ENCODE results near the gene STAMBPL1.
"Not testable (repeated sequence)": the region's sequence is repeated elsewhere in the genome, so short reads cannot be mapped to it uniquely, and the experiment has no call there.

STAMBPL1 gene

DNA sequence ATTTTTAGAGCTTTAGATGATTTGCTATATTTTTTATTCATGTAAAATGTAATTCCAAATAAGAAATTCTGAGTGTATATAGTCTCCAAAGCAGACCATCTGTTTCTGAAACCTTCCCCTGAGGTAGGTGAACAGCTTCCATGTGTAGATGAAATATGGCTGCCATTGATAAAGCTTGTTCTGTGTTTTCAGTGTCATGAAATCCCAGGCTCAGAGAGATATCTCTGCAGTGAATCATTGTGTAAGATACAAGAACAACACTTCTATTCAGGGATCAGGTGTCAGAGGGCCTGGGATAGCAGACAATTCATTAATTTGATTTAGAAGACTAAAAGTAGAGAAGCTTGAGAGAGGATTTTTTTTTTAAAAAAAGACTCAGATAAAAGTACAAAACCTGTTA, 43.5 kb downstream of the STAMBPL1 start:
- DNase-seq = no peak

DNA sequence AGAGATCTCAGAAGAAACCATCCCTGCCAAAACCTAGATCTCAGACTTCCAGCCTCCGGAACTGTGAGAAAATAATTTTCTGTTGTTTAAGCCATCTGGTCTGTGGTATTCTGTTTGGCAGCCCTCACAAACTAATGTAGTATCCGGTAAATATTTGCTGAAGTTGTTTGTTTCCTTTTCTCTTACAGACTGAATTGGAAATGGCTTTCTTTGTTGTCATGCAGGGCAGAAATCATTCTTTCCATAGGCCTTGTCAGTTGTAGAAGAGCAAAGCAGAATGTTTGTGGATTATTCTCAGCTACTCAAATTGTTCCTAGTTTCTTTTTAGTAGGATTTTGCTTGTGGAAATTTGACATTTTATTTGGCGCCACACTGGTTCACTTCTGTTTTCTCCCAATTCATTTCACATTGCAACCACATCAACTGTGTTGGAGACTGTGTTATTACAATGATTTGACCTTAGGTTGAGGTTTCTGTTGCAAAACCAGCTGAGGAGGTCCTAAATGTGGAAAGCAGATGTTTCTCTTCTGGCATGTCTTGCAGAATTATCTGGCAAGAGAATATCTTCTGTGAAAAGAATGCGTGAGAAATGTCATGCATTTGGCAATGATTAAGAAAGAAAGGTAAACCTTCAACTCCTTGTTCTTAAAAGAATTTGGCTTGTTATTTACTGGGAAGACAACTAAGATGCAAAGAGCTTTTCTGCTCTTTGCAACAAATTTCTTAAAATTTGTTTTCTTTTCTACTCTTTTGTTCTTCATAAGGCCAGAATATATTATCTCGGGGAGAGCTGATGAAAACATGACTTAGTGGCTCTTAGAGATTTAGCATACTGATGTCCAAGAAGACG, 46.7 kb downstream of the STAMBPL1 start:
- DNase-seq = no peak

DNA sequence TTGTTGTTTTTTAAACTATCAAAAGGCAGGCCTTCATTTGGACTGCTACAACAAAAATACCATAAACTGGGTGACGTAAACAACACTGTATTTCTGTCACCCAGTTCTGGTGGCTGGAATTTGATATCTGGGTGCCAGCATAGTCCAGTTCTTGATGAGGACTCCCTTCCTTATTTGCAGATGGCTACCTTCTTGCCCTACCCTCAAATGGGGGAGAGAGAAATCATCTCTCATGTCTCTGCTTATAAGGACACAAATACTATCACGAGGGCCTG, 47.3 kb downstream of the STAMBPL1 start:
- no peak for DNase-seq

DNA sequence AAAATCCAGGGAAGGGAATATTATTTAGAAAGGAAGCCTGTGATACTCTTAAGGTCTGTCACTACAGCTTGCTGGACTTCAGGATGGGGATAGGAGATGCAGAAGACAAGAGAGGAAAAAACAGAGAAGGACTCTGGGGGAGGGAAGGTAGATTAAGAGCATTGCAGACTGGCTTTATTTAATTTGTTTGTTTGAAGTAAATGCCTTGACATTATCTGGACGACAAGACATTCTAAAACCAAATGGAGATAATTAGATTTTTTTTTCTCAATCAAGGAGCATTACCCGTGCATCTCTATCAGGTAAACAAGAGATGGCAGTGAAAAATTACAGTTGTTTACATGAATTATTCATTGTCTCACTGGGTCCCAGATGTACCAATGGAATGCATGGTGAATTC, 48.2 kb downstream of the STAMBPL1 start:
- no peak for DNase-seq

DNA sequence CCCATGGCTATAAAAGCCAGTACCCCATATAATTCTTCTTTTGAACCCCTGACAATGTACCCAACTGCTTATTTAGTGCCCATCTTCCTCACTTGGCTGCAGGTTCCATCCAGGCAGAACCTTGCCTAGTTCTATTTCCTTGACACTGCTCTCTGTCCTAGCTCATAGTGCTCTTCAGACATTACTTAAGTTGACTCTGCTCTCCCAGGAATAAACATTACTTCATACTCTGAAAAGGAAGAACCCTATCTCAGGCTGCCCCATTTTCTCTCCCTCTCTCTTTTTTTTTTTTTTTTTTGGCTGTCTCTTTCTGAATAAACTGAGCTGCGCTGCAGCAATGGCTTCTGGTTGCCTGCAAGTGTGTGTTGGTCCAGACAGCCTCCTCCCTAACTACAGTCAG, 51.5 kb downstream of the STAMBPL1 start:
- DNase-seq = no peak

DNA sequence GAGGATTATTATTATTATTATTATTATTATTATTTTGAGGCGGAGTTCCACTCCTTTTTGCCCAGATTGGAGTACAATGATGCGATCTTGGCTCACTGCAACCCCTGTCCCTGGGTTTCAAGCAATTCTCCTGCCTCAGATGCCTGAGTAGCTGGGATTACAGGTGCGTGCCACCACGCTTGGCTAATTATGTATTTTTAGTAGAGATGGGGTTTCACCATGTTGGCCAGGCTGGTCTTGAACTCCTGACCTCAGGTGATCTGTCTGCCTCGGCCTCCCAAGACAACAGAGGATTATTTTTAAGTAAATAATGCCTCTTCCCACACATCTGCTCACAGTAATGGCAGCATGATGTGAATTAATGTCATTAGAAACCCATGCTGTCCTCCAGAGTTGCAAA, 52.0 kb downstream of the STAMBPL1 start:
- DNase-seq = not testable (repeated sequence)

DNA sequence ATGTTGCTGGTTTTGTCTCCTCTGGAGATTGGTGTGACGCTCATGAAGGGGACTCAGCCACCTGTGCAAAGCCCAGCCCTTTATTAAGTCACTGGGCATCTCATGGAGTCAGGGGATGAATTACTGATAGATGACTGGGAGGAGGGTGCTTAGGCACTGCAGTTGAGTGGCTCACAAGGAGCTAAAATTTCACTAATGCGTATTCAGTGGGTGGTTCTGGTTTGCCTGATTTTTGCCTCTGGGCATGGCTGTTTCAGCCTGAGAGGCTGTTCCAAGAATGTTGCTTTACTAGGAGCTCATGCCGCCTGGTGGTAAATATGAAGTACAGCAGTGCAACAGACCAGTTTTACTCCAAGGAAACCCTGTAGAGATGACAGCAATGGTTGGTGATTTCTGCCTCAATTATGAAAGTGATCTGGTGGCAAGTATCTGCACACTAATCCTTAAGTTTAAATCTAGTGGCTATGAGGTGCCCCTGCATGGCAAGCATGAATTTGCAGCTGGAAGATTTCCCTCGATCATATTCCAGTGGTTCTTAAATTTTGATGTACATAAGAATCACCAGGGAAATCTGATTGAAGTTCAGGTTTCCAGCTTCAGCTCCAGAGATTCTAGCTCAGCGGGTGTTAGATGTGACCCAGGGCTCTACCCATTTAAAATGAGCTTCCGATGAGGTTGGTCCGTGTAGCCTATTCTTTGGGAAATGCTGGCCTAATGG, 52.7 kb downstream of the STAMBPL1 start:
- peak; percentile 7 for DNase-seq

DNA sequence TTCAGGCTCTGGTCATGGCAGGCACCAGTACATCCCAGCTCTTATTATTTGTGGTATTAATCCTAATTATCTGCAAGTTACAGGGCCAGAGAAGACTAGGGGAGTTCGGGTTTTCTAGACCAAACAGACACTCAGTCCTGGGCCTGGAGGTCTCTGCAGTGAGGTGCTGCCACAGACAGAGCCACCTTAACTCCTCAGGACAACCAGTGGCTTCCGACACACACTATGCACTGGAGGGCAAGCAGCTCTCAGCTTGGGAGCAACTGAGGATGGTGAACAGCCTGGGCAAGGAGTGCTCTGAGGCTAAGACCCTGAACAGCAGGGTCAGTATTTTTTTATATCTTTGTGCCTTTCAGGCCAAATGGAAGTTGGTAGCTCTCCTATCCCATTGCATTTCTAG, 53.5 kb downstream of the STAMBPL1 start:
- no peak for DNase-seq

DNA sequence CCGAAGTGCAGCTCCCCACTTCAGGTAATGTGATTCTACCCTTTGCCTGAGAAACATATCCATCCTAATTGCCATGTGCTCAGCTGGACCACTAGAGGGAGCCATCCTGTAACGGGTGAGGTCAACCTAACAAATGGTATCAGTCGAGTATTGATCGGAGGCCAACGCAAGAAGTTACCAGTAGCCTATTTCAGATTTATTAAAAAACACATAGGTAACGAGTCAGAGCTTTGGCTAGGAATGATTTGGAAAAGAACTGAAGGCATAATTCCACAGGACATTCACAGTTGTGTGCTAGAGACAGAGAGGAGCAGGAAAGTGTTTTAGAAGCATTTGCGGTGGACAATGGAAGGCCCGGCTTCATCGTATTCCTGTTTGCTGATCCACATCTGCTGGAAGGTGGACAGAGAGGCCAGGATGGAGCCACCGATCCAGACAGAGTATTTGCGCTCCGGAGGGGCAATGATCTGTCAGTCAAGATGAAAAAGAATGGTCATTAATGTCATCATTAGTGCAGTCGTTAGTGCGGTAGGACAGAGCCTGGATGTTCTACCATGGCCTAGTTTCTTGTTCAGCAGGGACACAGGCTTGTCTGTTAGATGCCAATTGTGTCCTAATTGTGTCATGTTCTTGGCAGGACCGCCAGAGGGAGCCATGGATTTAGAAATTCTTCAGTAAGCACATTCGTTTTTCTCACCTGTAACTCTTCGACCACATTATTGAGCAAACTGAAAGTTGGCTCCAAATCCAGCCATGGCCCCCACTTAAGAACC, 55.0 kb downstream of the STAMBPL1 start:
- DNase-seq = peak; percentile 53

DNA sequence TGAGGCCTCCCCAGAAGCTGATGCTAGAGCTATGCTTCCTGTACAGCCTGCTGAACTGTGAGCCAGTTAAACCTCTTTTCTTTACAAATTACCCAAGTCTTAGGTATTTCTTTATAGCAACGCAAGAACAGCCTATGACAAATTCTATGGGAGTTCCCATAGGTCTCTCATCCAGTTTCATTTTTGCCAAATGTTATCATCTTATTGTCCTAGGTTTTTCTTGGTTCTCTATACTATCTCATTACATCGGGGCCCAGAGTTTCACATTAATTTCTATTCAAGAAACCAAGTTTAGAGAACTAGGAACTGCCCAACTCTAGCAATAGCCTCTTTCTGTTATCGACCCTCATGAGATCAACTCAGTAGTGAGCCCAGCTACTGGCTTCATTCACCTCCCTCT, 56.6 kb downstream of the STAMBPL1 start:
- no peak for DNase-seq

DNA sequence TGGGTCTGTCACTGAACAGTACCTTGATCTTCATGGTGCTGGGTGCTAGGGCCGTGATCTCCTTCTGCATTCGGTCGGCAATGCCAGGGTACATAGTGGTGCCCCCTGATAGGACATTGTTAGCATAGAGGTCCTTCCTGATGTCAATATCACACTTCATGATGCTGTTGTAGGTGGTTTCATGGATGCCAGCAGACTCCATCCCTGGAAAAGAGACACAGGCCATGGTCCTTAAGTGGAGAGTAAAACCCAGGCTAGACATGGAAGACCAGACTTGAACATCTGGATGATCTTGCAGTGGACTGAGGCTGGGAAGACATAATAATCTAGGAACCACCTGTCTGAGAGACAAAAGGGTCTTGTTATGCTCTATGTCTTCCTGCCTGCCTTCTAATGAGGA, 58.0 kb downstream of the STAMBPL1 start:
- DNase-seq = no peak

DNA sequence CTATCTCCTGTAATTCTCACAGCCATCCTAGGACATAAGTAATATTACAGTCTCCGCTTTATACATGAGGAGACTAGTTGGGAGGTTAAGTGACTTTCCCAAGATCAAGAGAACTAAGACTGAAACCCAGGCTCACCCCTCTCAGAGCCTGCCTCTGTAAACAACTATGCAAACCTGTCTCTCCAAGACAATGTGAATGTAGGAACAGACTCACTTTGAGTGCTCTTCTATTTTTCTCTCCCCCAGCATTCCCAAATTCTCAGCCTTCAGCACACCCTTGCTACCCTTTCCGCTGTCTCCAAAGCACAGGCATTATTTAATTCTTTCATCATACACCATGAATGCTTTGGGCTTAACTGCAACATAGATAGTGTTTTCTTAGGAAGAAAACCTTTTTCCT, 58.9 kb downstream of the STAMBPL1 start:
- no peak for DNase-seq

DNA sequence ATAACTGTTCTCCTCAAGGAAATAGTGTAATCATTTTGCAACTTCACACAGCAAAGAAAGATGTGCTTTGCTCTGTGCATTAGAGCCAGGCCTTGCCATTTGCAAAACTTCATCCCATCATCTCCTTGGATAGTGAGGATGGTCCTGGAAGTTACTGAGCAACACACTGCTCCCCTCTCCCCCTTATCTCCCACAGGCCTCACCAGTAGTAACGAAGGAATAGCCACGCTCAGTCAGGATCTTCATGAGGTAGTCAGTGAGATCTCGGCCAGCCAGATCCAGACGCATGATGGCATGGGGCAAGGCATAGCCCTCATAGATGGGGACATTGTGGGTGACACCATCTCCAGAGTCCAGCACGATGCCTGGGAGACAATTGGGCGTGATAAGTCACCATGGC, 61.0 kb downstream of the STAMBPL1 start:
- DNase-seq = no peak

DNA sequence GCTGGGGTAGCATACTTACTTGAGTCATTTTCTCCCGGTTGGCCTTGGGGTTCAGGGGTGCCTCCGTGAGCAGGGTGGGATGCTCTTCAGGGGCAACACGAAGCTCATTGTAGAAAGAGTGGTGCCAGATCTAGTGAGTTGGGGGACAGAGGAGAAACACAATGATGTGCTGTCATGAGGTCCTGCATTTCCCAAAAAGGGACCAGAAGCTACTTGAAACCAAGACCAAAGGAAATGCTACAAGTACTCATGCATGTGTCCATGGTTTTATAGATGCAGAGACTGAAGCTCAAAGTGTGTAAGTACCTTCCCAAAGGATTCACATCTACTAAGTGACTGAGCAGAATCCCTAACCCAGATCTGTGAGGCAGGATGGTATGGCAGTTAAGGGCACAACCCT, 63.7 kb downstream of the STAMBPL1 start:
- no peak for DNase-seq

DNA sequence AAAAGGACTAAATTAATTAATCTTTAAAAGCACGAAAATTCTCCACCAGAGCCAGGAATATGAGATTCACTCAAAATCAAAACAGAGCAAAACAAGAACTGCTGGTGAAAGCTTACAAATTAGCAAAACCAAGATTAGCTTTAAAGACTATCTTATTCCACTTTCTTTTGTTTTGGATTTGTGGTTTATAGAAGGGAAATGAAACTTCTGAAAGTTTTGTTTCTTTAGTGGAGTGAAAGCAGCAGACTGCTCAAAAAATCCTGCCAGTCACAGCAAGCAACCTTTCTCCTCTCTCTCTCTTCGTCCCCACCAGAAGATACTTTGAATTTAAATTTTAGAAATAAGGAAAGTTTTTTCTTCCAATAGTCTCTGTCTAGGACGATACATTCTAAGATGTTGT, 64.8 kb downstream of the STAMBPL1 start:
- no peak for DNase-seq

DNA sequence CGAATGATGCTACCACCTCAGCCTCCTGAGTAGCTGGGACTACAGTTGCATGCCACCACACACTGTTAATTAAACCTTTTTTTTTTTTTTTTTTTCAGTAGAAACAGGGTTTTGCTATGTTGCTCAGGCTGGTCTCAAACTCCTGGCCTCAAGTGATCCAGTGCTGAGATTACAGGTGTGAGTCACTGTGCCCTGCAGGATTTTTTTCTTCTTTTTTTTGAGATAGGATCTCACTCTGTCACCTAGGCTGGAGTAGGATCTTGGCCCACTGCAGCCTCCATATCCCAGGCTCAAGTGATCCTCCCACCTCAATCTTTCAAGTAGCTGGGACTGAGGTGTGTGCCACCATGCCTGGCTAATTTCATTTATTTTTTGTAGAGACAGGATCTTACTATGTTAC, 66.2 kb downstream of the STAMBPL1 start:
- no peak for DNase-seq

DNA sequence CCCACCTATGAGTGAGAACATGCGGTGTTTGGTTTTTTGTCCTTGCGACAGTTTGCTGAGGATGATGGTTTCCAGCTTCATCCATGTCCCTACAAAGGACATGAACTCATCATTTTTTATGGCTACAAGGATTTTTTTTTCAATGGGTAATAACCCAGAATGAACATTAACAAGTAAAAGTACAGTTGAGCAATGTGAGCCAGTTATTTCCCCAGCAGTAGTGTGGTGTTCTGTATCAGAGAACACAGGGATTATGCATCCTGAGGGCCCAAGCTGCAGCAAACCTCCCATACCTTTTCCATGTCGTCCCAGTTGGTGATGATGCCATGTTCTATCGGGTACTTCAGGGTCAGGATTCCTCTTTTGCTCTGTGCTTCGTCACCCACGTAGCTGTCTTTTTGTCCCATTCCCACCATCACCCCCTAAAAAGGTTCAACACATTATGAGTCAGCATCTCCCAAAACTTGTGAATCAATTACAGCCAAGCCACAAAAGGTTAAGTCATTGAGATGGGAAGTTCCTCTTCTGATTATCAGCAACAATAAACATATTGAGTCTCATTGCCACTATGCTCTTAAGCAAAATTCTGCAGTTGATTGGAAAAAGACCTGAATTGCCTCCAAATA, 67.0 kb downstream of the STAMBPL1 start:
- no peak for DNase-seq

DNA sequence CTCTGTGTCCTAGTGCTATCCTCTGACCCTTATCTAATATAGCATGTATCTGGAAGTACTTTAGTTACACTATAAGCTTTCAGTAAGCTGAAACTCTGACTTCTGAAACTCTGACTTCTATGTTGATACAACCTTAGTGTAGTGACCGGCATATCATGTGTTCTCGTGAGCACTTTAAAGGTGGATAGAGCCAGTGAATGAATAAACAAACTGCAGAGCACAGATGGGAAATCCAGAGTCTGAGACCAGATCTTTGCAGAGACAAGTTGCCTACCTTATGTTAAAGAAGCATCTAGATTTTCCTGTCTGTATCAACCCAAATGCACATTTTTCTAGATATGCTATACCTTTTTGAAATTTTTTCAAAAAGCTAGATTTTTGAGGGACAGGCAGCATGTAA, 69.0 kb downstream of the STAMBPL1 start:
- DNase-seq = no peak

DNA sequence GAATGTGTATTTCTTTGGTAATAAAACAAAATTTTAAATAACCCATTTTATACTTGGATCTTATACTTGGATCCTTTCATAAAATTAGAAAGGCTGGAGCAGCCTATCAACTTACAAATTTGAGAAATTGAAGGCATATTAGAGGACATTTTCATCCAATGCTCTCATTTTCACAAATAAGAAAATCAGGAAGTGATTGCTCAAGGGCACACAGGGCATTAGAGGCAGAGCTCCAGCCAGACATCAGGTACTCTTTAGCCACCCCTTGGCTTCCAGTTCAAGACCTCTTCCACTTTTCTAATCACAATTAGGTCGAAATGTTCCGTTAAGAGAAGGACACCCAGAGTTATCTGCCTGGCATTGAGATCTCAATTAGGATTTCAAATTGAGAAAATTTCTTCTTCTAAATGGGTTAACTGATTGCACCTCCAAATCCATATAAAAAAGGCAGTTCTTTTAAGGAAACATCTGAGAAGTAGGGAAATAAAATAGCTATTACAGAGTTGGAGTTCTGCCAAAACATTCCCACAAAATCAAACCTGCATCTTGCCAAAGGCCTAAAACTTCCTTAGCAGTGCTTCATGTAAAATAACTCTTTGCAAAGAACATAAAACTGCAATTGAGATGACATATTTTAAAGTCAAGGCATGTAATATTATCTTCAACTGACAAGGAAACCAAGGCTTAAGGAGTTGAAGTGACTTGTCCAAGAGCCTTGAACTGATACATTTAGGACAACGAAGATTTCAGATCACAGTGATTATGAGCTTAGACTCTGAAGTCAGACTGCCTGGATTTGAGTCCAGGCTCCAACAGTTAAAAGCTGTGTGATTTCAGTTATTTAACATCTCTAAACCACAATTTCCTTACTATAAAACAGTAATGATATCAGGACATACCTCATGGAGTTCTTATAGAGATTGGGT, 70.1 kb downstream of the STAMBPL1 start:
- no peak for DNase-seq

DNA sequence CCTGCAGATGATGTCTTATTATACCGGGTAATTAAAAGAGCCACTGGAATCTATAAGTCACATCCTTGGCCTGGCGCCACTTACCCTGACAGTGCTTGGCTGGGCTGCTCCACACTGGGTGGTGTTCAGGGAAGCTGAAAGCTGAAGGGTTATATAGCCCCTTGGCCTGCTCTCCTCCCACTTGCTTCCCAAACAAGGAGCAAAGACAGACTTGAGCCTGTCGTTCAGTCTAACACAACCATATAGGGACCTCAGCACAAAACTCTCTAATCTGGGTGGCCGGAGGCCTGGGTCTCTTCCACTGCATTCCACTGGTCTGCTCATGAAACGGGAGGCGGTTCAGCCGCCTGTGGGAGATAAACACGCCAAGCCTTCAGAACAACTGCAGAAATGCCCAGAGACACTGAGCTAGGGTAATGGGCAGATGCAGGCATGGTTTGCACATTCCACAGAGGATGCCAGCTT, 72.6 kb downstream of the STAMBPL1 start, which contains the start of gene ACTA2:
Gene ACTA2, minus strand, starts transcription at position 127 of the 465 bp plus-strand sequence. CDS start 3,843 bp downstream, outside the sequence.
- DNase-seq = no peak

DNA sequence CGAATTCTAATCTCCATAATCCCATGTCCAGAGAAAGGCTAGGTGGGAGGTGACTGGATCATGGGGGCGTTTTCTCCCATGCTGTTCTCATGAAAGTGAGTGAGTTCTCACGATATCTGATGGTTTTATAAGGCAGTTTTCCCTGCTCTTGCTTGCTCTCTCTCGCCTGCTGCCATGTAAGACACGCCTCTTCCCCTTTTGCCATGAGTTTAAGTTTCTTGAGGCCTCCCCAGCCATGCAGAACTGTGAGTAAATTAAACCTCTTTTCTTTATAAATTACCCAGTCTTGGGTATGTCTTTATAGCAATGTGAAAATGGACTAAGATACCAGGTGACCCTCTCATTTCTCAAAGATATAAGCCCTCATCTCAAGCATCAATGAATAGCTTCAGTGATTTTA, 73.6 kb downstream of the STAMBPL1 start:
- DNase-seq = no peak

DNA sequence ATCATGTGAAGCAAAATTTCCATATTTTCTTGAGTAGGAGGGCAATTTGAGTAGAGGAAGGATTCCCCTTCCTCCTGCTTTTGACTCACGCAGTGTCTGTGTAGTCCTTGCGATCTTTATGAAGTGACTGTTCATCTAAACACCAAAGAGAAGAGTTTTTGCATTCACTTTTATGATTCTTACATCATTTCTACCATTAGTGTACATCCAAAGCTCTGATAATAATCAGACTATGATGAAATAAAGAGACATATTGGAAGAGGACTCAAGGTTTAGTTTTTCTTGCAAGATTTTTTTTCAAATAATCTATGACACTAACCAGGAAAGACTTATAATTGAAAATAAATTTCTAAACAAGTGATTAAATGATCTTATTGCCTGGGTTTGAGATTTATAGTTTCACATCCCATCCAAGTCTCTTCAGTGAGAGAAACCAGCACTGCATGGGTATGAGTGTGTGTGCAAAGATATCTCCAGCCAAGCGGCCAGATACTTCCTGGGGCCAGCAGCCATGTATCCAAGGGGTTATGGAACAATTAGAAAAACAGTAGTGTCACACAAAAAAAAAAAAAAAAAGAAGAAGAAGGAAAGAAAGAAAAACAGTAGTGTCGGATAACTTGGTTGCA, 74.5 kb downstream of the STAMBPL1 start:
- DNase-seq = no peak

Data from activated T-cell treated with anti-CD3 and anti-CD28 coated beads for 4 hours (primary cell).